Dedifferentiated amniotic fluid mesenchymal stem cell (primary cell): ENCODE measurements around the gene C2CD3.
"Not testable (repeated sequence)": the region's sequence is repeated elsewhere in the genome, so short reads cannot be mapped to it uniquely, and the experiment has no call there.

ENCODE experiments used
- DNase-seq: peaks from one replicate; pipeline ENCODE4 v3.0.0-alpha.2; 2016; ENCODE audit errors: extremely low spot score

The C2CD3 gene

GRCh38 chr11:74002832-74003231, 168.0 kb downstream of the C2CD3 start:
- no peak for DNase-seq

GRCh38 chr11:74001822-74002286, 168.9 kb downstream of the C2CD3 start:
- DNase-seq, result no peak

- no peak for DNase-seq
Measured at GRCh38 chr11:74000307-74001133, 170.3 kb downstream of the C2CD3 start.

- no peak for DNase-seq
Measured at GRCh38 chr11:73999581-74000306, 171.1 kb downstream of the C2CD3 start.

GRCh38 chr11:73998846-73999575, 171.8 kb downstream of the C2CD3 start:
- DNase-seq, result no peak

DNA sequence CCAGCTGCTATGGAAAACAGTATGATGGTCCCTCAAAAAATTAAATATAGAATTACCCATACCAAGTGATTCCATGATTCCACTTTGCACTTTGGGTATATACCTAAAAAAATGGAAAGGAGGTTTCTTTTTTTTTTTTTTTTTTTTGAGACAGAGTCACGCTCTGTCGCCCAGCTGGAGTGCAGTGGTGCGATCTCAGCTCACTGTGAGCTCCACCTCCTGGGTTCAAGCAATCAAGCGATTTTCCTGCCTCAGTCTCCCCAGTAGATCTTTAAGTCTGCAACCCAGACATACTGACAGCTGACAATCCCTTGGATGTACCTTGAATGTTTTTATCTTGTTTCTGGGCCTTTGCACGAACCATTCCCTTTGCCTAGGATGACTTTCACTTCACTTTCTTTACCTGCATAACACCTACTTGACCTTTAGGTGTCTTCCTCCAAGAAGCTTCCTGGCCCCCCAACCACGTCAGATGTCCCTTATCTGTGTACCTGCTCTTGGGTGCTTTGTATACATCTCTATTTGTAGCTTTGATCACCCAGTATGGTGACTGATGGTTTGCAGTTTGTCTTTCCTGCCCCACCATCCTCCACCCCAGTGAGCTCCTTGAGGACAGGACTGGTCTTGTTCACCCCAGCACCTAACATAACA, 173.6 kb downstream of the C2CD3 start:
- no peak for DNase-seq

- no peak for DNase-seq
Measured at GRCh38 chr11:73996161-73996747, 174.5 kb downstream of the C2CD3 start.

DNA sequence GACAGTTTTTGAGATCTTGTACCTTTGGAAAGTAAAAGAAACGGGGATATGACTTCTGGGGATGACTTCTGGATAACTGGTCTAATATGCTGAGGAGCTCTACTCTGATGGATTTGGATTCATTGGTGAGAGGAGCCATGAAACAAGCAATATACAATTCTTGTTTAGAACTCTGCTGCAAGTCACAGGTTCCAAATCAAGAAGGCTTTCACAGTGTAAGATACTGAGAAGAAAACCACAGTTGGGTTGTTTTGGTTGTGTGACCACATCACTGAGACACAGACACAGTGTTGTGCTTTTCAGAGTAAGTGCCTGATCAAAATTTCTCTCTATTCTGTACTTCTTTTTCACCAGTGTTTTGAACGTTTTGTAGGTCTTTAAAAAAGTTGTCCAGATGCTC, 175.1 kb downstream of the C2CD3 start:
- no peak for DNase-seq

DNA sequence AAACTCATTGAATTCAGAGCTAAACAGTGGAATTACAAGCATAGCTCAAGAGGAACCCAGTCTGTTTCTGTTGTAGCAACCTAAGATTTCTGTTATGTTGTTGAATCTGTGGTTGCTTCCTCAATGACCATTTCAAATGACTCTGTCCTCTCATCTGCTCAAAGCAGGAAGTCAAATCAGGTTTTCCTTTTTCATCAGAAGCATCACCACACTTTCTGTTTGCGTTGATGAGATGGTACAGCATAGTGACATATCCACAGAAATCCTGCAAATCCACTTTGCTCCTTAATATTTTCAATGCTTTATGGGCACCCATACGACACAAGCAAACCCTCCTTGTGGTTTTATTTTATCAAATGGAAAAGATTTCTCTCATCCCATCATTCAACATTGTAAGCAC, 175.6 kb downstream of the C2CD3 start:
- DNase-seq, result no peak

- no peak for DNase-seq
Measured at GRCh38 chr11:73991471-73992006, 179.3 kb downstream of the C2CD3 start.

GRCh38 chr11:73990730-73991129, 180.1 kb downstream of the C2CD3 start:
- no peak for DNase-seq

GRCh38 chr11:73989156-73989555, 181.6 kb downstream of the C2CD3 start:
- DNase-seq, result no peak

GRCh38 chr11:73988227-73988626, 182.6 kb downstream of the C2CD3 start:
- DNase-seq, result no peak

GRCh38 chr11:73985661-73986060, 185.1 kb downstream of the C2CD3 start:
- not testable (repeated sequence) for DNase-seq

- DNase-seq, result no peak
Measured at GRCh38 chr11:73983741-73984538, 186.9 kb downstream of the C2CD3 start.

DNA sequence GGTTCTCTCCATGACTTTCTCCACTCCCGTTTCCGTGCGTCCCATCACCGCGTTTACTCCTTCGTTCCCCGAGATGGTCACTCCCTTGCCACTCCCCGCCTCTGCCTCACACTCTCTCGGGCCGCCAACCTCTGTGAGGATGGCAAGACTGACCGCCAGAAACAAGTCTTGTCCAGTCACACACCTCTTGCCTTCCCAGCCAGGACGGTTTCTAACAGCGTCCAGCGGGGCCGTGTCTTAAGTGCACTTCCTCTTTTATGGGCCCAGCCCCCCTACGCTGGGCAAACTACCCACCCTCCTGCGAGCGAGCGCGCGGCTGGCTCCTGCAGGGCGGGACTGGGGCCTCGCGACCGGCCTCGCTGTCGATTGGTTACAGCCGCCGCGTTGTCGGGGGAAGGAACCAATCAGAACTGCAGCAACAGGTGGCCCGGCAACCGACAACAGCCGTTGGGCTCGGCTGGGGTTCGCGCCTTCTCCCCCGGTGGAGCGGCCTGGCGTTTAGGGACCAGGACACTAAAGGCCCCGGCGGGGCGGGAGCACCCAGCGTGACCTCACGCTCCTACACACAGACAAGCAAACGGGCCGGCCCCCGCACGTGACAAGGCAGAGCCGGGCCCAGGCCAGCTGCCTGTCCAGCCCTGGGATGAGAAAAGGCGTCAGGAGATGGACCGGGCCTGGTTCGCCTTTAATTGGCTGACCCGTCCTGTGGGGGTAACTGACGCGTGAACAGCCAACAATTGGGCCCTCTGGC, 187.6 kb downstream of the C2CD3 start:
- DNase-seq, result peak; percentile 36

DNA sequence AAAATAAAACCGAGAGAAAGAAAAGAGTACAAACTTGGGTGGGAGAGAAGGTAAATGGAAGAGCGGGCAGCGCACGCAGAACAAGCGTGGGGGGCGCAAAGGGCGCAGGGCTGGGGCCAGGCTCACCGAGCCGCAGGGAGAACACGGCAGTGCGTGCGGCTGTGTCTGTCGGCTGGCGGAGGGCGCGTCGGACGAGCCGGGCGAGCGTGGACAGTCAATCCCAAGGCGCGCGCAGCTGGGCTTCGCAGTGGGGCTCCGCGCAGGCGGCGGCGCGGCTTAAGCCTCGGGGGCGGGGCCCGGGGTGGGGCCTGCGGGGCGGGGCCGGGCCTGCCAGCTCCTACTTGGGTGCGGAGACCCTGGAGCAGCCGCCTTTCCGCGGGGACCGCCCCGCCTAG, 188.2 kb downstream of the C2CD3 start, which contains the start of gene UCP2:
TSS of gene UCP2 (minus strand) at position 249 of the 395 bp plus-strand sequence. CDS start 4,465 bp downstream, outside the sequence.
- peak; percentile 23 for DNase-seq

DNA sequence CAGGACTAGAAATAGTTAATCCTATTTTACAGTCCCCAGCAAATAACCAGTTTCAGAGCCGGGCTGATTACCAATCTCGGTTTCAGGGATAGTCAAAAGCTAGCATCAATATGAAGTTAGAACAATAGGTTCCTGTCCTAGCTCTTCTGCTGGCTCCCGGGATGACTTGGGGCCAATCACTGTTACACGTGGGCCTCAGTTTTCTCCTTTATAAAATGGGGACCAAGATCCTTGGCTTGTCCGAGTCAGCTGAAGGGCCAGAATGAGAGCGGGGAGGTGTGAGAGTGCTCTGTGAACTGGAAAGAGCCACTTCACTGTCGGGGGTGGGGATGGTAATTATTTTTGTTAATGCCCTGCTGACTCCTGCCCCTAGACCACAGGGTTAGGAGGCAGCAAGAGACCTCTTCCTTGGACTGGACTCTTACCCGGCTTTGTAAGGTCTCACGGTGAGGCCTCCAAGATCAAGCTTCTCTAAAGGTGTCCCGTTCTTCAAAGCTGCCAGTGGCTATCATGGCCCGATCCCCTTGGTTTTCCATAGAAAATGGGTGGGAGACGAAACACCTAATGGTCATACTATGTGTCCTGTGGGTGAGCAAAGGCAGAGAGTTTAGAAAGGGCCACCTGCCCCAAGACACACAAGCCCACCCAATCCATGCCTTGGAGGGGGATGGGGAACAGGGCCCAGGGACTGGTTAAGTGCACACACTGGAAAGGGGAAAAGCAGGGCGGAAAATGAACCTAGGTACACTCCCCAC, 189.6 kb downstream of the C2CD3 start:
- DNase-seq, result no peak
